ENCODE results near the gene LRRFIP1. TPM values are rescaled to one million over a fixed set of nuclear protein-coding genes. Genes with fewer than 3 reads are reported as not detected.
"Not testable (repeated sequence)": the region's sequence is repeated elsewhere in the genome, so short reads cannot be mapped to it uniquely, and the experiment has no call there.

Gene LRRFIP1
- total RNA-seq, 2 experiments from 2014 or later: 189 to 207 TPM

GRCh38 chr2:237688541-237688940 is 61.2 kb downstream of the LRRFIP1 start:
- not testable (repeated sequence) for H3K9me3 Mint-ChIP-seq (ENCODE audit: insufficient read depth); DNase-seq; ATAC-seq; H3K27me3 Mint-ChIP-seq (ENCODE audit: low read depth)
- peaks cover 10% of the 10 kb centered on the region for H3K36me3 Mint-ChIP-seq (ENCODE audit: low read depth)
- CTCF ChIA-PET: interaction anchor here (1.5 to 9.7 kb wide), 7 partner anchors 9 to 116 kb away, joined by 3 to 202 read pairs (median 10); no protein-coding TSS in a partner anchor
- POLR2A ChIA-PET: interaction anchor here (9.7 kb wide), 1 partner anchor 14 kb away, joined by 199 read pairs; no protein-coding TSS in a partner anchor
- H3K4me1 Mint-ChIP-seq (ENCODE audit: low read depth): peaks cover 58% of the 10 kb centered on the region
- peak overlapping the region; percentile 81 for H3K27ac Mint-ChIP-seq
- H3K4me3 Mint-ChIP-seq: peak overlapping the region; percentile 75

GRCh38 chr2:237689336-237690131 is 62.1 kb downstream of the LRRFIP1 start:
- DNase-seq: no peak

GRCh38 chr2:237691029-237691907 is 63.9 kb downstream of the LRRFIP1 start:
- Mint-ChIP-seq H3K27ac (peak overlapping the region; percentile 58), H3K4me1 (ENCODE audit: low read depth) (peaks cover 55% of the 10 kb centered on the region), H3K27me3 (ENCODE audit: low read depth) (no peaks in the 10 kb centered on the region), H3K4me3 (peak overlapping the region; percentile 75), H3K9me3 (ENCODE audit: insufficient read depth) (no peaks in the 10 kb centered on the region), H3K36me3 (ENCODE audit: low read depth) (peaks cover 19% of the 10 kb centered on the region)
- DNase-seq: peak; percentile 63
- POLR2A ChIA-PET: interaction anchor here (1.2 to 9.7 kb wide), 3 partner anchors 9 to 17 kb away, joined by 4 to 199 read pairs (median 45); no protein-coding TSS in a partner anchor
- peak; percentile 10 for ATAC-seq
- CTCF ChIA-PET: interaction anchor here (1.2 to 9.7 kb wide), 5 partner anchors 11 to 110 kb away, joined by 3 to 202 read pairs (median 4); no protein-coding TSS in a partner anchor

More at GRCh38 chr2:237689336-237690131, 62.1 kb downstream of the LRRFIP1 start:
- Mint-ChIP-seq H3K4me3 (peak overlapping the region; percentile 75), H3K36me3 (ENCODE audit: low read depth) (peaks cover 18% of the 10 kb centered on the region), H3K4me1 (ENCODE audit: low read depth) (peaks cover 57% of the 10 kb centered on the region), H3K27me3 (ENCODE audit: low read depth) (no peaks in the 10 kb centered on the region), H3K9me3 (ENCODE audit: insufficient read depth) (no peaks in the 10 kb centered on the region), H3K27ac (peak overlapping the region; percentile 81)
- ChIA-PET POLR2A (interaction anchor here (0.8 to 9.7 kb wide), 2 partner anchors 9 to 15 kb away, joined by 3 to 199 read pairs; no protein-coding TSS in a partner anchor), CTCF (interaction anchor here (1.0 to 9.7 kb wide), 6 partner anchors 13 to 268 kb away, joined by 3 to 202 read pairs (median 7); no protein-coding TSS in a partner anchor)
- ATAC-seq: no peak

GRCh38 chr2:237691908-237692600 is 64.7 kb downstream of the LRRFIP1 start:
- no peaks in the 10 kb centered on the region for H3K9me3 Mint-ChIP-seq (ENCODE audit: insufficient read depth)
- H3K36me3 Mint-ChIP-seq (ENCODE audit: low read depth): peaks cover 21% of the 10 kb centered on the region
- ChIA-PET CTCF (interaction anchor here (1.1 to 9.7 kb wide), 3 partner anchors 10 to 53 kb away, joined by 8 to 202 read pairs (median 14); no protein-coding TSS in a partner anchor), POLR2A (interaction anchor here (0.8 to 9.7 kb wide), 9 partner anchors 10 to 92 kb away, joined by 4 to 199 read pairs (median 5); no protein-coding TSS in a partner anchor)
- DNase-seq: peak; percentile 95
- H3K27ac Mint-ChIP-seq: peak overlapping the region; percentile 93
- peaks cover 55% of the 10 kb centered on the region for H3K4me1 Mint-ChIP-seq (ENCODE audit: low read depth)
- peak; percentile 70 for ATAC-seq
- H3K4me3 Mint-ChIP-seq: peak overlapping the region; percentile 93
- no peaks in the 10 kb centered on the region for H3K27me3 Mint-ChIP-seq (ENCODE audit: low read depth)

GRCh38 chr2:237692601-237693290 is 65.4 kb downstream of the LRRFIP1 start:
- Mint-ChIP-seq H3K27me3 (ENCODE audit: low read depth) (no peaks in the 10 kb centered on the region), H3K36me3 (ENCODE audit: low read depth) (peaks cover 21% of the 10 kb centered on the region), H3K4me3 (peak overlapping the region; percentile 93), H3K4me1 (ENCODE audit: low read depth) (peaks cover 55% of the 10 kb centered on the region), H3K9me3 (ENCODE audit: insufficient read depth) (no peaks in the 10 kb centered on the region), H3K27ac (peak overlapping the region; percentile 93)
- CTCF ChIA-PET: interaction anchor here (1.1 to 9.7 kb wide), 6 partner anchors 9 to 111 kb away, joined by 3 to 202 read pairs (median 8); no protein-coding TSS in a partner anchor
- peak; percentile 0 for ATAC-seq
- peak; percentile 52 for DNase-seq
- POLR2A ChIA-PET: interaction anchor here (0.8 to 9.7 kb wide), 11 partner anchors 9 to 93 kb away, joined by 3 to 199 read pairs (median 5); no protein-coding TSS in a partner anchor

- no peak for DNase-seq
- ChIA-PET POLR2A (interaction anchor here (0.9 to 9.7 kb wide), 12 partner anchors 9 to 112 kb away, joined by 3 to 199 read pairs (median 5); no protein-coding TSS in a partner anchor), CTCF (interaction anchor here (1.1 to 9.7 kb wide), 7 partner anchors 8 to 112 kb away, joined by 3 to 202 read pairs (median 8); no protein-coding TSS in a partner anchor)
- no peaks in the 10 kb centered on the region for H3K9me3 Mint-ChIP-seq (ENCODE audit: insufficient read depth)
- no peaks in the 10 kb centered on the region for H3K27me3 Mint-ChIP-seq (ENCODE audit: low read depth)
- peaks cover 21% of the 10 kb centered on the region for H3K36me3 Mint-ChIP-seq (ENCODE audit: low read depth)
- H3K4me3 Mint-ChIP-seq: peak overlapping the region; percentile 93
- peaks cover 57% of the 10 kb centered on the region for H3K4me1 Mint-ChIP-seq (ENCODE audit: low read depth)
- peak overlapping the region; percentile 93 for H3K27ac Mint-ChIP-seq
- no peak for ATAC-seq
Observed at GRCh38 chr2:237693291-237693994, 66.1 kb downstream of the LRRFIP1 start.

GRCh38 chr2:237694415-237695194 is 67.2 kb downstream of the LRRFIP1 start:
- CTCF ChIA-PET: interaction anchor here (0.7 to 9.7 kb wide), 6 partner anchors 8 to 113 kb away, joined by 3 to 202 read pairs (median 10); no protein-coding TSS in a partner anchor
- DNase-seq (peak; percentile 72), ATAC-seq (peak; percentile 9)
- POLR2A ChIA-PET: interaction anchor here (0.9 to 9.7 kb wide), 8 partner anchors 8 to 113 kb away, joined by 3 to 199 read pairs (median 6); no protein-coding TSS in a partner anchor
- Mint-ChIP-seq H3K27me3 (ENCODE audit: low read depth) (no peaks in the 10 kb centered on the region), H3K4me1 (ENCODE audit: low read depth) (peaks cover 55% of the 10 kb centered on the region), H3K9me3 (ENCODE audit: insufficient read depth) (no peaks in the 10 kb centered on the region), H3K27ac (peak overlapping the region; percentile 93), H3K4me3 (peak overlapping the region; percentile 93), H3K36me3 (ENCODE audit: low read depth) (peaks cover 29% of the 10 kb centered on the region)

GRCh38 chr2:237695201-237695780 is 67.9 kb downstream of the LRRFIP1 start:
- ATAC-seq (peak; percentile 22), DNase-seq (peak; percentile 66)
- POLR2A ChIA-PET: interaction anchor here (0.9 to 9.7 kb wide), 5 partner anchors 9 to 48 kb away, joined by 3 to 199 read pairs (median 6); no protein-coding TSS in a partner anchor
- no peaks in the 10 kb centered on the region for H3K27me3 Mint-ChIP-seq (ENCODE audit: low read depth)
- H3K4me1 Mint-ChIP-seq (ENCODE audit: low read depth): peaks cover 55% of the 10 kb centered on the region
- no peaks in the 10 kb centered on the region for H3K9me3 Mint-ChIP-seq (ENCODE audit: insufficient read depth)
- H3K4me3 Mint-ChIP-seq: peak overlapping the region; percentile 93
- peaks cover 36% of the 10 kb centered on the region for H3K36me3 Mint-ChIP-seq (ENCODE audit: low read depth)
- CTCF ChIA-PET: interaction anchor here (0.7 to 9.7 kb wide), 5 partner anchors 8 to 50 kb away, joined by 3 to 202 read pairs (median 12); no protein-coding TSS in a partner anchor
- peak overlapping the region; percentile 93 for H3K27ac Mint-ChIP-seq

GRCh38 chr2:237696461-237696860 is 69.1 kb downstream of the LRRFIP1 start:
- Mint-ChIP-seq H3K4me3 (peak overlapping the region; percentile 93), H3K9me3 (ENCODE audit: insufficient read depth) (no peaks in the 10 kb centered on the region), H3K36me3 (ENCODE audit: low read depth) (peaks cover 36% of the 10 kb centered on the region), H3K27me3 (ENCODE audit: low read depth) (no peaks in the 10 kb centered on the region), H3K4me1 (ENCODE audit: low read depth) (peaks cover 61% of the 10 kb centered on the region), H3K27ac (peak overlapping the region; percentile 93)
- peak; percentile 51 for DNase-seq
- ChIA-PET CTCF (interaction anchor here (1.0 to 4.1 kb wide), 10 partner anchors 9 to 115 kb away, joined by 3 to 64 read pairs (median 9); no protein-coding TSS in a partner anchor), POLR2A (interaction anchor here (0.8 to 3.4 kb wide), 4 partner anchors 10 to 32 kb away, joined by 3 to 42 read pairs (median 6); no protein-coding TSS in a partner anchor)
- no peak for ATAC-seq

Measured in activated CD8-positive, alpha-beta T cell treated with anti-CD3 and anti-CD28 coated beads, Interleukin-2, amount 10 ng/mL, durations not matched to agents 7 days and 5 days (primary cell).